Kidney epithelial cell (primary cell): Measurements from ENCODE around the gene OPRD1. TPM values are rescaled to one million over a fixed set of nuclear protein-coding genes. Genes with fewer than 3 reads are reported as not detected.
"Not testable (repeated sequence)": the region's sequence is repeated elsewhere in the genome, so short reads cannot be mapped to it uniquely, and the experiment has no call there.

Experiments used
- DNase-seq: peaks from one replicate; pipeline ENCODE4 v3.0.0-alpha.2; 2010; ENCODE audit warnings: low read depth
- H3K27me3 ChIP-seq: 2 replicates; pipeline ENCODE4 v1.6.0; 2011; ENCODE audit warnings: low read length; ENCODE audit not compliant: control insufficient read depth, insufficient read depth
- H3K36me3 ChIP-seq: 2 replicates; pipeline ENCODE4 v1.5.1; 2011; ENCODE audit warnings: low read length; ENCODE audit not compliant: control insufficient read depth, insufficient read depth
- H3K4me3 ChIP-seq: 2 replicates; pipeline ENCODE4 v1.5.1; 2011; ENCODE audit warnings: low read depth, mild to moderate bottlenecking, control low read depth, low read length
- CTCF ChIP-seq: IDR thresholded peaks from 2 replicates; pipeline ENCODE4 v1.5.1; 2011; ENCODE audit warnings: mild to moderate bottlenecking, moderate library complexity, low read length, control low read depth, inconsistent platforms; ENCODE audit not compliant: insufficient read depth, poor library complexity, severe bottlenecking
- total RNA-seq: library from RNA; depleted of rRNA; stranded (reverse); fragments of >200 nt; gene quantifications from 2 replicates; pipeline ENCODE4 v1.2.3, GENCODE V29; 2015

Gene OPRD1
- total RNA-seq = 0.21 and 0.34 TPM in 2 replicates

GRCh38 chr1:28811766-28812668 lies at the start of gene OPRD1:
TSS of gene OPRD1 (plus strand) at chr1:28812170. CDS start at chr1:28812384, 214 bp downstream.
- DNase-seq = no peak
- Histone ChIP-seq H3K4me3 (no peak within 1 kb of the TSS), H3K27me3 (peaks cover 60% of the 10 kb centered on the region), H3K36me3 (no peaks in the 10 kb centered on the region)
- no peak for TF ChIP-seq CTCF

GRCh38 chr1:28766532-28767183 lies 45.3 kb upstream of the OPRD1 start:
- TF ChIP-seq CTCF = no peak
- Histone ChIP-seq H3K4me3 (no peak overlapping the region), H3K27me3 (no peaks in the 10 kb centered on the region), H3K36me3 (no peaks in the 10 kb centered on the region)
- no peak for DNase-seq

- no peak for TF ChIP-seq CTCF
These were observed 41.3 kb upstream of the OPRD1 start for GRCh38 chr1:28770601-28771165.

GRCh38 chr1:28771921-28772320 lies 40.0 kb upstream of the OPRD1 start:
- DNase-seq, H3K4me3 ChIP-seq, H3K27me3 ChIP-seq, H3K36me3 ChIP-seq: not testable (repeated sequence)

More at GRCh38 chr1:28770601-28771165, 41.3 kb upstream of the OPRD1 start:
- no peaks in the 10 kb centered on the region for H3K27me3 ChIP-seq
- DNase-seq = no peak
- no peaks in the 10 kb centered on the region for H3K36me3 ChIP-seq
- no peak overlapping the region for H3K4me3 ChIP-seq

- H3K27me3 ChIP-seq = no peaks in the 10 kb centered on the region
- DNase-seq = no peak
- no peak overlapping the region for H3K4me3 ChIP-seq
- TF ChIP-seq CTCF = no peak
- no peaks in the 10 kb centered on the region for H3K36me3 ChIP-seq
These were observed 38.9 kb upstream of the OPRD1 start for GRCh38 chr1:28773105-28773504.
